Activated T-cell treated with anti-CD3 and anti-CD28 coated beads for 48 hours (primary cell): ENCODE measurements around the gene ZNF443.
"Not testable (repeated sequence)": the region's sequence is repeated elsewhere in the genome, so short reads cannot be mapped to it uniquely, and the experiment has no call there.

Experiments
- DNase-seq: peaks from one replicate; pipeline ENCODE4 v3.0.0-alpha.2; 2020; ENCODE audit warnings: low read depth

The ZNF443 gene

GRCh38 chr19:12417273-12417672 is 23.5 kb downstream of the ZNF443 start:
- DNase-seq: not testable (repeated sequence)

- no peak for DNase-seq
Observed at GRCh38 chr19:12411893-12412292, 28.9 kb downstream of the ZNF443 start.

DNA sequence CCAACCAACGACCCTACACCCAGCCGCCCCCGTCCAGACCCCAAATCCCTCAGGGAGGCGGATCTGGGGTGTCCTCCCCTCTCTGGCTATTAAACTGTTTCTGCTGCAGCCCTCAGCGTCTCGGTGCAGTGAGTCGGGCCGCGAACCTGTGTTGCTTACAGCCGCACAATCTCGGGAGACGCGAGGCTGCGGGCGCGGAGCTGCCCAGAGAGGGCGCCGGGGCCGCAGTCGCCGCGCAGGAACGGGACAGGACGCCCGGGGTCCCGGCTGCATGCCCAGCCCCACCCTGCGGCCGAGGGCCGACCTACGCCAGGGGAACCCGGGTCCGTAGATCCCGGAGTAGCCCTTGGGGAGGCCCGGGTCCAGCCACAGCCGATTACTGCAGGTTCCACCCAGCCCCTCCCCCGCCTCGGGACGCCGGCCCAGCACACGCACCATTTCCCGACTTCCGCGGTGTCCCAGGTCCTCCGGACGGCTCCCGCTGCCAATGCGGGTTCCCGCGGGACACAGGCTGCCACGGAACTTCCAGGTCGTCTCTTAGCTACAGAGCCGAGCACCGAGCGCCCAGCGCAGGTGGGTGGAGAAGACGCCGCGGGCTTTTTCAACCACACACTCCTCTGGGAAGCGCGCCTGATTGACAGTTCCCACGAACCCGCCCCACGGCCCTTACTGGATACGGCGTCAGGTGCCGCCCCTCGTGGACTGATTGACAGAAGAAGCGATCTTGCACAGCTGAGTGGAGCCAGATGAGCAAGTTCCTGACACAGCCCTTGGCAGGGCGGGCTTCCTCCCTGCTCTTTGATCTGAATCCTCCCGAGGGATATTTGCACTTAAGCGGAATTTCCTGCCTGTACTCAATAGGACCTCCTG is 40.0 kb downstream of the ZNF443 start, which contains the start of gene ZNF799:
ZNF799 (minus strand) TSS at position 639 of the 870 bp plus-strand sequence; CDS start at position 438, 201 bp downstream.
- DNase-seq: peak; percentile 82

GRCh38 chr19:12399901-12400632 is 40.8 kb downstream of the ZNF443 start:
- peak; percentile 20 for DNase-seq

DNA sequence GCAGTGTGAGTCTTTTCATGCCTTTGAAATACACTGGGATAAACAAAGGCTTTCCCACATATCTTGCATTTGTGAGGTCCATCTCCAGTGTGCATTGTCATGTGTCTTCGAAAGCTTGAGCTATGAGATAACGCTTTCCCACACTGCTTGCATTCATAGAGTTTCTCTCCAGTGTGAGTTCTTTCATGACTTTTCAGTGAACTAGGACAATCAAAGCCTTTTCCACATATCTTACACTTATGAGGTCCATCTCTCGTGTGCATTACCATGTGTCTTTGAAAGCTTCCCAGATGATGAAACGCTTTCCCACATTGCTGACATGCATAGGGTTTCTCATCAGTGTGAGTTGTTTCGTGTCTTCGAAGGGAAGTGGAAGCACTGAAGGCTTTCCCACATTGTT is 49.7 kb downstream of the ZNF443 start:
- not testable (repeated sequence) for DNase-seq

DNA sequence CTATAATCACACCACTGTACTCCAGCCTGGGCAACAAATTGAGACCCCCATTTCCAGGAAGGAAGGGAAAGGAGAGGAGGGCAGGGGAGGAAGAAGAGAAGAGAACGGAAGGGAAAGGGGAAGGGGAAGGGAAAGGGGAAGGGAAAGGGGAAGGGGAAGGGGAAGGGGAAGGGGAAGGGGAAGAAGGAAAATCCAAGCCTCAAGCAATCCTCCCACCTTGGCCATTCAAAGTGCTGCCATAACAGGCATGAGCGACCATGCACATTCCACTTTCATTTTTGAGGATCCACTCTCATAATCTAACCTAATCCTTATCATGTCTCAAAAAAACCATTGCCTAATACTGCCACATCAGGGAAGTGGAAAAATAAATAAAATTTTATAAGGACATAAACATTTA is 54.5 kb downstream of the ZNF443 start:
- not testable (repeated sequence) for DNase-seq

GRCh38 chr19:12380444-12380737 is 60.4 kb downstream of the ZNF443 start:
- DNase-seq: no peak

GRCh38 chr19:12379732-12380443 is 60.9 kb downstream of the ZNF443 start:
- no peak for DNase-seq
